AG20443 (cell line): ENCODE data around the gene SLC25A30.

Experiments used
- DNase-seq: peaks from one replicate; pipeline ENCODE4 v3.0.0; 2012; ENCODE audit warnings: low spot score, mixed read lengths

The SLC25A30 gene

GRCh38 chr13:45417790-45418534 is at the start of gene SLC25A30:
Gene SLC25A30 (minus strand): TSS chr13:45418373. CDS start chr13:45411425, 6,948 bp downstream.
- DNase-seq, result peak; percentile 95

DNA sequence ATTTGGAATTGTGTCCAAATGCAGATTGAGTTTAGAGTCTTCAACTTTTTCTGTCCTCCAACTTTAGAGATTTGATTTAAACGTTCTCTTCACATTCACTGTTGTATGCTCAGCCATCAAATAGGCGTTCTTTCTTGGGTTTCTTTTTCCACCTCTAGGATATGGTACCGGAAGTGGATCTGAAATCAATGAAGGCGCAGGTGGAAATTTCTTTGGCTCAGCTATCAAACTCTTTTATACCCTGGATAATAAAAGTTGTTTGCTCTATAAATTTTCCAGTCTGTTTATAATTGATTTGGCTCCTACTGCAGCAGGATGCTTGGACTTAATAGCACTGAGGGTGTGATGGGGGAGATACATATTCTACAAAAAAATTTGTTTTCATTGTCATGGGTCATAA is 48.2 kb upstream of the SLC25A30 start:
- no peak for DNase-seq

DNA sequence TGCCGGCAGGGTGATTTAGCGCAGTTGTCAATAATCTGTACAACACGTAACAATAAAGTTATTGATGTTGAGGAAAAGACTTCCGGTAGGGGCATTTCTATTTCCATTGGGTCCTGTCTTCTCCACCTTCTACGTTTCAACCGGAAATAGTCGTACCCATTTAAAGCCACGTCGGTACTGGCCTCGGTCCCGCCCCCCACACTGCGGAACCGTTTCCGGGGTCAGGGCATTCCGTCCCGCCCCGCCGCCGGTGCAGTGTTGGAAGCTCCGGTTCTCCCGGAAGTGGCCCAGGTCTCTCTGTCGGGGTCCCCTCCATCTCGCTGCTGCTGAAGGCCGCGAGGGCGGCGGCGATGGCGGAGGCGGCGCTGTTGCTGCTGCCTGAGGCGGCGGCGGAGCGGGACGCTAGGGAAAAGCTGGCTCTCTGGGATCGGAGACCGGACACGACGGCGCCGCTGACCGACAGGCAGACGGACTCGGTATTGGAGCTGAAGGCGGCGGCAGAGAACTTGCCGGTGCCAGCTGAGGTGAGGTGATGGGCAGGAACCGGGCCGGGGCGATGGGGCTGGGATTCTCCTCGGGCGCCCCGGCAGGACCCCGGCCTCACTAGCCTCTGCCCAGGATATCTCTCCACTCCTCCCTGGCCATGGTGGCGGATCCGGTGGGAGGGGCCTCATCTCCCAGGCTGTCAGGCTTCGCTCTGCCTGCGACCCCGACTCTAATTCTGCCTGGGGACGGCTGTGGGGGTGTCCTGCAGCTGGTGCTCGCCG is 46.7 kb upstream of the SLC25A30 start, which contains the start of gene COG3:
COG3 (plus strand) TSS at position 253 of the 767 bp plus-strand sequence; CDS start at position 351, 98 bp downstream.
- DNase-seq, result peak; percentile 97

DNA sequence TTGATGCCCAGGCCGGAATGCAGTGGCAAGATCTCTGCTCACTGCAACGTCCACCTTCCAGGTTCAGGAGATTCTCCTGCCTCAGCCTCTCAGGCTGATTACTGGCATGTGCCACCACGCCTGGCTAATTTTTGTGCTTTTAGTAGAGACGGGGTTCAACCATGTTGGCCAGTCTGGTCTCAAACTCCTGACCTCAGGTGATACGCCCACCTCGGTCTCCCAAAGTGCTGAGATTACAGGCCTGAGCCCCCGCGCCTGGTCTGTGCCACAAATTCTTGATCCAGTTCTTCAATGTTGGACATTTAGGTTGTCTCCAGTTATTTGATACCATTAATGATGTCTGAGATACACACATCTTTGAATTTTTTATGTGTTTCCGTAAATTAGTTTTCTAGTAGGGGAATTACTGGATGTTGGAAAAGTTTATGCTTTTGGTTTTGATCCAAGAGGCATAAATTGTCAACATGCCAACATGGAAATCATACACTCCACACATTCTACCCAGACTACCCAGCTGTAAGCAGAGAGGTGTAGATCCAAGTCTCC is 46.0 kb upstream of the SLC25A30 start:
- DNase-seq, result no peak

DNA sequence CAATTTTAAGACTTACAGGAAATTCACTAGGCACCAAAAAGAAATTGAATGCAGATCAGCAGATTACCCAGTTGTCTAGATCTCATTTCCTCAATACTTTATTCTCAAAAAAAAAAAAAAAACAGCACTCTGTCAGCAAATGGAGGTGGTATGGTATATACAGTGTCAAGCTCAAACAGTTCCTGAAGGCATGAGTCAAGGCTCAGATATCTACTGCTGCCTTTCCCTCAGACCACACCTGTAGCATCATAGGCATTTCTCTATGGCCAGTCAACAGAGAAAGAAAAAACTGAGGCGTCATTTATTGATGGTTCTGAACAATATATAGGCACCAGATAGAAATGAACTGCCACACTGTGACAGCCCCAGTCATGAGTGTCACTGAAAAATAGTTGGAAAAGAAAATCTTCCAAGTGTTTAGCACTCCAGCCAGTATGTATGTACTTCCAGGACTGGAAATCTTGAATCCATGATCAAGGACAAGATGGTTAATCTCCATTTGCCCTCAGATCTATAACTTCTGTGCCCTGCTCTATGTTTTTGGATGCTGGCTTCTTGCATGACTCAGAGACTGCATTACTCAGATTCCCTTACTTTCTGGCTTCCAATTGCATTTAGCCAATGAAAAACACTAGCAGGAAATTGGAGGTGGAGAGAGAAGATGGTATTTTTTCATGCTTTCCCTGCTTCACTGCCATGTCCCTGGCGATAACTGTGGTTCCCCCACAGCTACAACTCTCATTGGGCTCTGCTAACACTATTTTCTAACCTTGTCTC is 38.2 kb upstream of the SLC25A30 start:
- peak; percentile 69 for DNase-seq

- DNase-seq, result no peak
These were observed 36.0 kb upstream of the SLC25A30 start for GRCh38 chr13:45454204-45454603.

DNA sequence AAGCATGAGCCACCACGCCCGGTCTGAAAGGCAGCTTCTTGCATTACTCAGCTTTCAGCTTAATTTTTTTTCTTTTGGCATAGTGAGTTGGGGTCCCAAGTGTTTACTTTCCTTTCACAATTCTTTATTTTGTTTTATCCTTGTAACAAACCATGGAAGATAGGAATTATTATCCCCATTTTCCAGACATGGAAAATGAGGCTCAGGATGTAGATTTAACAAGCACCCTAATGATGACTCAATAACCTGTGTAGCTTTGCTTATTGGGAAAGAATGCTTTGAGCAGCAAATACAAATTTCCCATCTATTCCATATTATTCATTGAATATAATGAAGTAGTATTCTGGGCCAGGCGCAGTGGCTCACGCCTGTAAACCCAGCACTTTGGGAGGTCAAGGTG is 33.1 kb upstream of the SLC25A30 start:
- DNase-seq, result no peak

DNA sequence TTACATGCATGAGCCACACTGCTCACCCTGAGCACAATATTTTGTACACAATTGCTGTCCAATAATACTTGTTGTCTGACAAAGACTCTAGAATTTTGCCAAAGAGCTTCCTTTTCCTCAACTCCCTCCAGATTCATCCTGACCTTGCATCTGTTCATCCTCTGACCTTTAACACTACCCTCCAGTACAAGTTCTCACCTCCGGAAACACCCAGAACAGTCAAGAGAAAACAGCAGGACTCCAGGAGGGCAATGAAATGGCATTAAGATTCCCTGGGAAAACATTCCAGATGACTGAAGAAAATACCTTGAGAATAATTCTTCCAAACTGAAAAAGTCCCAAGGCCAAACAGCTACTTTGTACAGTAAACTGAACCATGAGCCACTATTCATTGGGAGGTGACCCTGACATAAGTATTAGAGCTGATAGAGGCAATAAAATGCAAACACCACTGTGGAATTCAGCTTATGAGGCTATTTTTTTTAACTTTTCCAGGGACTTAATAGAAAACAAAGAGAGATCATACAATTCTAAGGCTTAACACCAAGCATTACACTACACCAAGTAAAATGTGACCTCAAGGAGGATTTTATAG is 30.9 kb upstream of the SLC25A30 start:
- DNase-seq, result no peak

GRCh38 chr13:45447050-45447661 is 29.0 kb upstream of the SLC25A30 start:
- no peak for DNase-seq

GRCh38 chr13:45446181-45446580 is 28.0 kb upstream of the SLC25A30 start:
- DNase-seq, result peak; percentile 68

DNA sequence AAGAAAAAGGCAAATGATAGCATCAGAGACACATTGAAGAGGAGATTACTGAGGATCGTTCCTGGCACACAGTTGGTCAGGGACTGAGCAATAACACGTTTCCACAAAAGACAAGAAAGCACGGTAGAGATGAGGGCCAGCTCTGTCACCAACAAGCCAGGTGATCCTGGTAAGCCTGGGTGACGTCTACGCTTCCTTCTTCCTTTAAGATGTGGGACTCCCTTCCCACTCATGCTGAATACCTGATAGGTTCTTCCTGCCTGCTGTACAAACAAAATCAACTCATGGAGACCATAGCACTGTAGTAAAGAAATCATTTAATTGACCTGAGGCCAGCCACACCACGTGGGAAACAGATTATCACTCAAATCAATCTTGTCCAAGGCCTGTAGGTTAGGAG is 26.9 kb upstream of the SLC25A30 start:
- no peak for DNase-seq

GRCh38 chr13:45441633-45442032 is 23.5 kb upstream of the SLC25A30 start:
- peak; percentile 33 for DNase-seq

DNA sequence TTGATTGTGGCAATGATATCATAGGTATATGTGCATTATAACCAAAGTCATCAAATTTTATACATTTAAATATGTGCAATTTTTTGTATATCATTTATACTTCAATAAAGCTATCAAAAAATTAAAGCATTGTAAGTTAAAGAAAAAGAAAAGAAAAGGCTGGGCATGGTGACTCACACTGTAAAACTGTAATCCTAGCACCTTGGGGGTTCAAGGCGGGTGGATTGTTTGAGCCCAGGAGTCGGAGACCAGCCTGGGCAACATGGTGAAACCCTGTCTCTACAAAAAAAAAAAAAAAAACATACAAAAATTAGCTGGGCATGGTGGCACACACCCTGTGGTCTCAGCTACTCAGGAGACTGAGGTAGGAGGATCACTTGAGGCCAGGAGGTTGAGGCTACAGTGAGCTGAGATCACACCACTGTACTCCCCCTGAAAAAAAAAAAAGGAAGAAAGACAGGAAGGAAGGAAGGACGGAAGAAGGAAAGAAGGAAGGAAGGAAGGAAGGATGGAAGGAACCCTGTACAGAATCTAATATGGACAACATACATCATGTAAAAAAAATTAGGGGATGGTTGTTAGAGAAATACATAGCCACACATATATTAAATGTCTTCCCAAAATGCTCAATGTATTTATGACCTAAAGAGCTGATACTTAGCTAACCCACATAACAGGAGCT is 21.7 kb upstream of the SLC25A30 start:
- no peak for DNase-seq

GRCh38 chr13:45439008-45439407 is 20.8 kb upstream of the SLC25A30 start:
- no peak for DNase-seq

- no peak for DNase-seq
These were observed 19.8 kb upstream of the SLC25A30 start for GRCh38 chr13:45437947-45438346.

GRCh38 chr13:45436953-45437352 is 18.8 kb upstream of the SLC25A30 start:
- no peak for DNase-seq

- DNase-seq, result no peak
These were observed 18.2 kb upstream of the SLC25A30 start for GRCh38 chr13:45436332-45436731.

DNA sequence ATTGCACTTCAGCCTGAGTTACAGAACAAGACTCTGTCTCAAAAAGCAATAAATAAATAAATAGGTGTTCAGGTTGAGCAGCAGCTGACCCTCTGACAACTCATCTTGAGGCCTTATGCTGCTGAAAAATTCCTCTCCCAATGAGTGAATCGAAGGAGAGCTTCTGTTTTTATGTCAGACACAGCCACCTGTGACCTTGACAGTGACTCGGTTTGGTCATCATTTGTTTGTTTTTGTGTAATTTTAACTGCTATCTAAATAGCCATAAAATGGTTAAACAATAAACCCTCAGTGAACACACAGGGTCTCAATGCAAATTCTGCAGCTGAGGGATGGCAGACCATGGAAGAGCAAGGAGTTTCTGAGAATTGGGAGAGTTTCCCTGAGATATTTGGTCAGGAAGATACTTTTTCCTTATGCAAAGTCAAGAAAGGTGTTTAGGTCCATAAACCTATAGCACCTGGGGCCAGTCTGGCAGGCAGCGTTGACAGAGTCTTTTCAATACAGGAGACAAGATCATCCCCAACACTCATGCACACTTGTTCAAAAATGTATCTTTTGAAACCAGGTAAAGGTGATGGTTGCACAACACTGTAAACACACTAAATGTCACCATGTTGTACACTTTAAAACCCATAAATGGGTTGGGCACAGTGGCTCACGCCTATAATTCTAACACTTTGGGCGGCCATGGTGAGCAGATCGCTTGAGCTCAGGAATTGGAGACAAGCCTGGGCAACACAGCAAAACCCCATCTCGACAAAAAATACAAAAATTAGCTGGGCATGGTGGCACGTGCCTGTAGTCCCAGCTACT is 16.6 kb upstream of the SLC25A30 start:
- no peak for DNase-seq

GRCh38 chr13:45433381-45433790 is 15.2 kb upstream of the SLC25A30 start:
- no peak for DNase-seq
